Endodermal cell (in vitro differentiated cells): Measurements from ENCODE around the gene IGFBP6. TPM values are rescaled to one million over a fixed set of nuclear protein-coding genes. Genes with fewer than 3 reads are reported as not detected.

Experiments
- DNase-seq: peaks from one replicate; pipeline ENCODE4 v3.0.0-alpha.2; 2017
- H3K27ac ChIP-seq: 2 replicates; pipeline ENCODE4 v1.5.1; 2013; ENCODE audit warnings: mild to moderate bottlenecking, low read depth, low read length, moderate library complexity
- H3K27me3 ChIP-seq: 2 replicates; pipeline ENCODE4 v1.6.1; 2013; ENCODE audit warnings: mild to moderate bottlenecking, low read length, moderate library complexity; ENCODE audit not compliant: insufficient read depth, control insufficient read depth, poor library complexity, severe bottlenecking
- H3K36me3 ChIP-seq: 2 replicates; pipeline ENCODE4 v1.7.0; 2013; ENCODE audit warnings: mild to moderate bottlenecking, low read length, moderate library complexity; ENCODE audit not compliant: control insufficient read depth, insufficient read depth
- H3K4me1 ChIP-seq: one replicate; pipeline ENCODE4 v1.7.0; 2013; ENCODE audit warnings: low read length; ENCODE audit not compliant: control insufficient read depth, insufficient read depth
- H3K4me3 ChIP-seq: 2 replicates; pipeline ENCODE4 v1.5.1; 2013; ENCODE audit warnings: mild to moderate bottlenecking, low read length, moderate library complexity
- H3K9ac ChIP-seq: 2 replicates; pipeline ENCODE4 v1.6.1; 2013; ENCODE audit warnings: mild to moderate bottlenecking, low read length, moderate library complexity; ENCODE audit not compliant: poor library complexity, severe bottlenecking; ENCODE audit errors: extremely low read depth
- H3K9me3 ChIP-seq: 2 replicates; pipeline ENCODE4 v1.6.1; 2013; ENCODE audit warnings: mild to moderate bottlenecking, low read length, moderate library complexity; ENCODE audit not compliant: control insufficient read depth
- H3K27ac Mint-ChIP-seq: 2 replicates; pipeline ENCODE4 v1.8.0; 2020; ENCODE audit warnings: mixed read lengths
- H3K27me3 Mint-ChIP-seq: 2 replicates; pipeline ENCODE4 v1.8.0; 2021; ENCODE audit warnings: mild to moderate bottlenecking, mixed read lengths; ENCODE audit not compliant: insufficient read depth
- H3K36me3 Mint-ChIP-seq: 2 replicates; pipeline ENCODE4 v1.8.0; 2020; ENCODE audit warnings: low read depth, mixed read lengths
- H3K4me1 Mint-ChIP-seq: 2 replicates; pipeline ENCODE4 v1.8.0; 2020; ENCODE audit warnings: mixed read lengths
- H3K4me3 Mint-ChIP-seq: 2 replicates; pipeline ENCODE4 v1.8.0; 2020; ENCODE audit warnings: mild to moderate bottlenecking, moderate library complexity, mixed read lengths
- H3K9me3 Mint-ChIP-seq: 2 replicates; pipeline ENCODE4 v1.8.0; 2020; ENCODE audit warnings: mild to moderate bottlenecking, mixed read lengths
- CTCF ChIP-seq: fragments of 200-600 bp; sonication (generic); conservative IDR thresholded peaks from 2 replicates; pipeline ENCODE4 v1.5.0; 2021; ENCODE audit warnings: antibody characterized with exemption, mild to moderate bottlenecking
- WGBS, 2 experiments: methylation state at CpG; one replicate each; pipeline versions ENCODE4 v1.1.5 to v1.1.7; 2013; ENCODE audit warnings: missing lambda C conversion rate in 2 of 2, mixed read lengths in 1 of 2; ENCODE audit not compliant: insufficient coverage in 1 of 2, insufficient read length in 1 of 2; 5-methylcytosine and 5-hydroxymethylcytosine counted together
- total RNA-seq, 2 donors: library from RNA; stranded (reverse); fragmentation: NEBNext Ultra II Directional in 1 of 2; extraction: Animal tissue kit (Norgen Biotek cat#: 25700) in 1 of 2; gene quantifications; 2 replicates in 1 of 2; 3 replicates in 1 of 2; pipeline ENCODE4 v1.2.1, GENCODE V29; 2021

Gene IGFBP6
- total RNA-seq, 2 donors from 2014 or later: 21.7 to 48.4 TPM

GRCh38 chr12:53124352-53124723 is 26.9 kb downstream of the IGFBP6 start:
- DNase-seq: no peak
- peaks cover 5% of the 10 kb centered on the region for H3K4me1 ChIP-seq
- Mint-ChIP-seq H3K9me3 (no peaks in the 10 kb centered on the region), H3K27me3 (peaks cover 72% of the 10 kb centered on the region), H3K27ac (no peak overlapping the region), H3K4me3 (no peak overlapping the region), H3K4me1 (peaks cover 17% of the 10 kb centered on the region), H3K36me3 (no peaks in the 10 kb centered on the region)
- H3K9me3 ChIP-seq: no peaks in the 10 kb centered on the region
- H3K4me3 ChIP-seq: no peak overlapping the region
- no peak for TF ChIP-seq CTCF
- H3K36me3 ChIP-seq: no peaks in the 10 kb centered on the region
- peaks cover 14% of the 10 kb centered on the region for H3K27me3 ChIP-seq
- H3K9ac ChIP-seq: no peak overlapping the region
- H3K27ac ChIP-seq: no peak overlapping the region

GRCh38 chr12:53127169-53127568 is 29.7 kb downstream of the IGFBP6 start:
- Histone ChIP-seq H3K36me3 (no peaks in the 10 kb centered on the region), H3K9me3 (no peaks in the 10 kb centered on the region), H3K4me1 (peaks cover 5% of the 10 kb centered on the region), H3K27ac (no peak overlapping the region), H3K27me3 (peaks cover 14% of the 10 kb centered on the region), H3K4me3 (no peak overlapping the region), H3K9ac (no peak overlapping the region)
- peaks cover 14% of the 10 kb centered on the region for H3K4me1 Mint-ChIP-seq
- no peak for DNase-seq
- H3K9me3 Mint-ChIP-seq: no peaks in the 10 kb centered on the region
- WGBS, 2 experiments: 67 to 83% methylated on average over 1 of the region's 1 CpG
- peaks cover 71% of the 10 kb centered on the region for H3K27me3 Mint-ChIP-seq
- H3K36me3 Mint-ChIP-seq: no peaks in the 10 kb centered on the region
- no peak overlapping the region for H3K4me3 Mint-ChIP-seq
- no peak for TF ChIP-seq CTCF
- no peak overlapping the region for H3K27ac Mint-ChIP-seq

GRCh38 chr12:53128780-53129569 is 31.5 kb downstream of the IGFBP6 start:
- no peak for DNase-seq
- Mint-ChIP-seq H3K27me3 (peaks cover 63% of the 10 kb centered on the region), H3K36me3 (no peaks in the 10 kb centered on the region), H3K9me3 (no peaks in the 10 kb centered on the region), H3K4me3 (no peak overlapping the region), H3K4me1 (peaks cover 8% of the 10 kb centered on the region), H3K27ac (no peak overlapping the region)
- Histone ChIP-seq H3K9ac (no peak overlapping the region), H3K4me3 (no peak overlapping the region), H3K27ac (no peak overlapping the region), H3K9me3 (no peaks in the 10 kb centered on the region), H3K27me3 (peaks cover 12% of the 10 kb centered on the region), H3K36me3 (no peaks in the 10 kb centered on the region), H3K4me1 (no peaks in the 10 kb centered on the region)
- TF ChIP-seq CTCF: no peak
- WGBS, 2 experiments: 88 to 89% methylated on average over 9 to 10 of the region's 10 CpGs
